HCEC 1CT (cell line): ENCODE data around the gene OR7D4.
"Not testable (repeated sequence)": the region's sequence is repeated elsewhere in the genome, so short reads cannot be mapped to it uniquely, and the experiment has no call there.

Experiments used
- DNase-seq: peaks from one replicate; pipeline ENCODE4 v3.0.0-alpha.2; 2017

Gene OR7D4

GRCh38 chr19:9219489-9219888 is at the start of gene OR7D4:
Gene OR7D4 (minus strand): TSS chr19:9219589. CDS start chr19:9214837, 4,752 bp downstream.
- DNase-seq = no peak

GRCh38 chr19:9251236-9251635 is 31.8 kb upstream of the OR7D4 start:
- no peak for DNase-seq

- no peak for DNase-seq
Measured at GRCh38 chr19:9250630-9251029, 31.2 kb upstream of the OR7D4 start, which contains the start of gene OR7E24. Gene OR7E24 (plus strand): TSS chr19:9250930. CDS start chr19:9251044, 114 bp downstream.

GRCh38 chr19:9205501-9206113 is 13.8 kb downstream of the OR7D4 start:
- peak; percentile 39 for DNase-seq

- DNase-seq = not testable (repeated sequence)
Measured at GRCh38 chr19:9198044-9198443, 21.3 kb downstream of the OR7D4 start.

- DNase-seq = no peak
Measured at GRCh38 chr19:9189535-9189934, 29.9 kb downstream of the OR7D4 start.

GRCh38 chr19:9187191-9187590 is 32.2 kb downstream of the OR7D4 start:
- DNase-seq = no peak

GRCh38 chr19:9183000-9183399 is 36.4 kb downstream of the OR7D4 start:
- DNase-seq = no peak

GRCh38 chr19:9178901-9179300 is 40.5 kb downstream of the OR7D4 start, which contains the start of gene OR7D2:
Gene OR7D2 (plus strand): TSS chr19:9178979. CDS start chr19:9185782, 6,803 bp downstream.
- no peak for DNase-seq

- no peak for DNase-seq
Measured at GRCh38 chr19:9175326-9175725, 44.1 kb downstream of the OR7D4 start.

- DNase-seq = no peak
Measured at GRCh38 chr19:9171393-9171991, 47.9 kb downstream of the OR7D4 start.

GRCh38 chr19:9166846-9167245 is 52.5 kb downstream of the OR7D4 start:
- no peak for DNase-seq

GRCh38 chr19:9165261-9165660 is 54.1 kb downstream of the OR7D4 start:
- no peak for DNase-seq

- DNase-seq = no peak
Measured at GRCh38 chr19:9161427-9161826, 58.0 kb downstream of the OR7D4 start.
